Measurements from ENCODE around the gene CYTH3. TPM values are rescaled to one million over a fixed set of nuclear protein-coding genes. Genes with fewer than 3 reads are reported as not detected.

The CYTH3 gene
- total and polyA plus RNA-seq, 12 donors: 15.9 to 27.9 (median 20.5) TPM

DNA sequence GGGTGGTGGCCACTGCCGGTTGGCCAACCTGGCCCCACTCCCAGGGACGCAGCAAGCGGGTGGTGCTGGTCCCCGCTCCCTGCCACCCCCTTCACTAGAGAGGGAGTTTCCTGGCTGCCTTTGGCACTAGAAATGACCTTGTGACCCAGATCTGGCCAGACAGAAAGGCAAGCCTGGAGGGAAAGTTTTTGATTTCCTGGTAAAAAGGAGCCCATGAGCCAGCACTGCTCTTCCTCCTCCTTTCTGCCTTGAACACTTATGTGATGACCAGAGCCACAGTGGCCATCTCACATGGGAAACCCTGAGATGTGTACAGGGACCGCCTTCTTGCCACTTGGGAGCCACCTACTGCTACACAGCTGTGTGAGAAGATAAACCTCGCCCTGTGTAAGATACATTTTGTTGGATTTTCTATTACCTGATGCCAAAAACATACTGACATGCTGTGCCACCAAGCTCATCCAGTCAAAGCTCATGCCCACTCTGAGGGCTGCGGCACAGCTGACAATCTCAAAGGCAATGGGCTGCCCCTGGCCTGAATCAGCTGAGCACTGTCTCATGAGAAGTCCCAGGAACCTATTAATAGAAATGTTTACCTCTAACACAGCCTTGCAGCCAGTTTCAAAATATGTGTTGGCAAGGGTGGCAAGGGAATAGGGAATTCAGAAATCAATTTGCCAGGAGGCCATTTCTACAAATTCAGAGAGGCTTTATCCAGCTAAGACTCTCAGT, 94.0 kb downstream of the CYTH3 start:
- intact Hi-C loops (cut with DNase I): loop anchor here in 2 of 10 donors (5.0 kb wide), 1 partner anchor 94 kb away; the partner anchor contains the start of gene CYTH3 (in 2 of the 2)
- H3K9me3 ChIP-seq: no peaks in the 10 kb centered on the region
- H3K27me3 ChIP-seq: no peaks in the 10 kb centered on the region
- H3K4me1 ChIP-seq: peaks cover 9 to 65% (median 33%) of the 10 kb centered on the region in 9 donors
- peak in 1 of 2 donors; percentile 40 for DNase-seq
- ATAC-seq: peak; percentile 53 to 85 (median 66)
- 35 to 46% methylated on average over 7 of the region's 7 CpGs for WGBS, 2 donors
- H3K27ac ChIP-seq: peak overlapping the region in 9 of 10 donors; percentile 9 to 51 (median 39)
- TF ChIP-seq, protein P1, sequence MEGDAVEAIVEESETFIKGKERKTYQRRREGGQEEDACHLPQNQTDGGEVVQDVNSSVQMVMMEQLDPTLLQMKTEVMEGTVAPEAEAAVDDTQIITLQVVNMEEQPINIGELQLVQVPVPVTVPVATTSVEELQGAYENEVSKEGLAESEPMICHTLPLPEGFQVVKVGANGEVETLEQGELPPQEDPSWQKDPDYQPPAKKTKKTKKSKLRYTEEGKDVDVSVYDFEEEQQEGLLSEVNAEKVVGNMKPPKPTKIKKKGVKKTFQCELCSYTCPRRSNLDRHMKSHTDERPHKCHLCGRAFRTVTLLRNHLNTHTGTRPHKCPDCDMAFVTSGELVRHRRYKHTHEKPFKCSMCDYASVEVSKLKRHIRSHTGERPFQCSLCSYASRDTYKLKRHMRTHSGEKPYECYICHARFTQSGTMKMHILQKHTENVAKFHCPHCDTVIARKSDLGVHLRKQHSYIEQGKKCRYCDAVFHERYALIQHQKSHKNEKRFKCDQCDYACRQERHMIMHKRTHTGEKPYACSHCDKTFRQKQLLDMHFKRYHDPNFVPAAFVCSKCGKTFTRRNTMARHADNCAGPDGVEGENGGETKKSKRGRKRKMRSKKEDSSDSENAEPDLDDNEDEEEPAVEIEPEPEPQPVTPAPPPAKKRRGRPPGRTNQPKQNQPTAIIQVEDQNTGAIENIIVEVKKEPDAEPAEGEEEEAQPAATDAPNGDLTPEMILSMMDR (IDR thresholded peaks at IDR 0.05): no peak
- H3K4me3 ChIP-seq: no peak overlapping the region
- peaks cover 0 to 74% (median 8%) of the 10 kb centered on the region in 9 donors for H3K36me3 ChIP-seq

DNA sequence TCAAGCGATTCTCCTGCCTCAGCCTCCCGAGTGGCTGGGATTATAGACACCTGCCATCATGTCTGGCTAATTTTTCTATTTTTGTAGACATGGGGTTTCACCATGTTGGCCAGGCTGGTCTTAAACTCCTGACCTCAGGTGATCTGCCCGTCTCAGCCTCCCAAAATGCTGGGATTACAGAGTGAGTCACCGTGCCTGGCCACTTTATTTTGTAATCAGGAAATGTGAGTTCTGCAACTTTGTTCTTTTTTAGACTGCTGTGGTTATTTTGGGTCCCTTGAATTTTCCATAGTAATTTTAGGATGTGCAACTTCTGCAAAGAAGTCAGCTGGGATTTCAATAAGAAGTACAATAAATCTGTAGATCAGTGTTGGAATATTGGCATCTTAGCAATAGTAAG, 96.8 kb downstream of the CYTH3 start:
- no peaks in the 10 kb centered on the region for H3K27me3 ChIP-seq
- TF ChIP-seq, protein P1 (IDR thresholded peaks at IDR 0.05): no peak
- no peaks in the 10 kb centered on the region for H3K9me3 ChIP-seq
- 68 to 72% methylated on average over 4 of the region's 4 CpGs for WGBS, 2 donors
- H3K36me3 ChIP-seq: peaks cover 0 to 67% (median 5%) of the 10 kb centered on the region in 9 donors
- H3K4me3 ChIP-seq: no peak overlapping the region
- peaks cover 13 to 80% (median 44%) of the 10 kb centered on the region in 9 donors for H3K4me1 ChIP-seq
- ATAC-seq (no peak), DNase-seq (no peak)
- intact Hi-C loops (cut with DNase I): loop anchor here in 2 of 10 donors (5.0 kb wide), 1 partner anchor 97 kb away; the partner anchor contains the start of gene CYTH3 (in 2 of the 2)
- peak overlapping the region in 4 of 10 donors; percentile 26 to 41 (median 32) for H3K27ac ChIP-seq

DNA sequence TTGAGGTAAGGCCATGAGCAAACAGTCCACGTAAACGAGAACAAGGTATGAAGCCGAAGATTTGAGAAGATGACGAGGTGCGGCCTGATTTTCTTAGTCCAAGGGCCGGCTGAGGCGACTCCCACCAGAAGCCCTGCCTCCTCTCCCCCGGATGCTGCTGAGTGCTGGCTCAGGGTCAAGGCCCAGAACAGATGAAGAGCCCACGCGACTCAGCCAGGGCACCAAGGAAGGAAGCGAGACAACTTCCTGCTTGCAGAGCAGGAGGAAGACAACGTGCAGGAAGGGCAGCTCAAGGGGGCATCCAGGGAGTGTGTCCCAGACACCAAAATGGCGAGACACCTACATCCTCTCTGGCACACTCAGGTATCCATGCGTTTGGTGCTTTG, 99.5 kb downstream of the CYTH3 start:
- H3K9me3 ChIP-seq: no peaks in the 10 kb centered on the region
- intact Hi-C loops (cut with DNase I): loop anchor here in 1 of 10 donors (5.0 kb wide), 1 partner anchor 54 kb away; no protein-coding TSS in a partner anchor
- DNase-seq (peak in 1 of 2 donors; percentile 25), ATAC-seq (peak in 4 of 8 donors; percentile 18 to 61 (median 32))
- WGBS, 2 donors: 54 to 61% methylated on average over 14 of the region's 14 CpGs
- H3K4me3 ChIP-seq: no peak overlapping the region
- TF ChIP-seq, protein P1 (IDR thresholded peaks at IDR 0.05): no peak
- H3K36me3 ChIP-seq: peaks cover 0 to 87% (median 14%) of the 10 kb centered on the region in 9 donors
- H3K27ac ChIP-seq: peak overlapping the region in 6 of 10 donors; percentile 12 to 56 (median 48)
- peaks cover 2 to 79% (median 35%) of the 10 kb centered on the region in 9 donors for H3K4me1 ChIP-seq
- H3K27me3 ChIP-seq: no peaks in the 10 kb centered on the region

DNA sequence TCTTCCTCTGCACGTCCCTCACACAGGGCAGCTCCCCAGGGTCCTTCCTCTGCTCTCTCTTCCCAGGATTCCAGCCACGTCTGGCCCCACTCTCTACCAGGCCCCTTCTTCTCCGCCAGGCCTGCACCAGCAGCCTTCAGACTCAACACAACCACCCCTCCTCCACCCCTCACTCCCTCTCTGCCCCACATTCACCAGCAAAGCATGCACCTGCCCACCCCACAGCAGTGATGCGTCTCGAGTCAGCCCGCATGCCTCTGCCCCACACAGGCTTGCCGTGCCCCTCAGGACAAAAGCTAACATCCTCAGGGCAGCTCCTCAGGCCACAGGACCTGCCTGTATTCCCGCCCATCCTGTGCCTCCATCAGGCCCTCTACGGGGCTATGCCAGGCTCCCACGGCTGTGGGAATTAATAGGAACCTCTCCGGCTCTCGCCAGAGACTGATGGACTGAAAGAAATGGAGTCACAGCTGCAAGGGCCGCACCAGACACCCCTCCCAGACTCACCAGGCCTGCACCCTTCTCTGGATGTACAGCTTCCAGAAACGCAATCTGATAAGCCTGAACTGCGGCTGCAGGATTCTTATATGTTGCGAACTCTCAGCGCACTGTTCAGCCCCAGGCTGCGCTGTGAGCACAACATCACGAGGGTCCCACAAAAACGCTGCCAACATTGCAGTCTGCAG, 100.1 kb downstream of the CYTH3 start:
- peak overlapping the region in 7 of 10 donors; percentile 20 to 56 (median 50) for H3K27ac ChIP-seq
- DNase-seq (peak; percentile 55 to 59), ATAC-seq (peak in 5 of 8 donors; percentile 17 to 56 (median 52))
- H3K27me3 ChIP-seq: no peaks in the 10 kb centered on the region
- TF ChIP-seq, protein P1 (IDR thresholded peaks at IDR 0.05): no peak
- H3K9me3 ChIP-seq: no peaks in the 10 kb centered on the region
- 77 to 80% methylated on average over 20 of the region's 20 CpGs for WGBS, 2 donors
- H3K36me3 ChIP-seq: peaks cover 0 to 82% (median 10%) of the 10 kb centered on the region in 9 donors
- intact Hi-C loops (cut with DNase I): loop anchor here in 1 of 10 donors (5.0 kb wide), 1 partner anchor 55 kb away; no protein-coding TSS in a partner anchor
- peaks cover 5 to 79% (median 35%) of the 10 kb centered on the region in 9 donors for H3K4me1 ChIP-seq
- no peak overlapping the region for H3K4me3 ChIP-seq

Data from heart right ventricle (tissue), 16 donors.